Mucosa of descending colon (tissue), 3 donors: Measurements from ENCODE around the gene ZMYND11. TPM values are rescaled to one million over a fixed set of nuclear protein-coding genes. Genes with fewer than 3 reads are reported as not detected.
A peak's percentile ranks its signal among the peaks of the same experiment; 100 is the strongest.

ENCODE experiments used
- ATAC-seq: fragments of 200-7000 bp; cut with Tn5 transposase; one replicate; pipeline ENCODE4 v1.9.1; 2020; ENCODE audit warnings: mild to moderate bottlenecking, moderate library complexity
- DNase-seq, 3 donors: peaks; one replicate each; pipeline ENCODE4 v3.0.0-alpha.2; 2020
- H3K36me3 ChIP-seq: fragments of 200-600 bp; one replicate; pipeline ENCODE4 v1.8.0; 2021; ENCODE audit warnings: low read depth, mild to moderate bottlenecking
- H3K4me1 ChIP-seq: fragments of 200-600 bp; one replicate; pipeline ENCODE4 v1.8.0; 2021; ENCODE audit warnings: low read depth, mild to moderate bottlenecking
- H3K4me3 ChIP-seq: fragments of 200-600 bp; one replicate; pipeline ENCODE4 v1.8.0; 2021; ENCODE audit warnings: mild to moderate bottlenecking
- H3K9me3 ChIP-seq: fragments of 200-600 bp; one replicate; pipeline ENCODE4 v1.8.0; 2021; ENCODE audit warnings: mild to moderate bottlenecking
- CTCF ChIP-seq: fragments of 200-600 bp; IDR thresholded peaks from one replicate; pipeline ENCODE4 v1.8.0; 2022; ENCODE audit warnings: antibody characterized with exemption, mild to moderate bottlenecking
- intact Hi-C, 2 donors: fragments of 100-400 bp; cut with DNase I in 1 of 2; cut with micrococcal nuclease in 1 of 2; formaldehyde crosslinking; loops; one replicate each; pipeline versions ENCODE4 v1.11.0 to v1.11.1; 2022; cut with DNase I, micrococcal nuclease
- total RNA-seq, 3 donors: library from RNA; stranded (reverse); fragmentation: NEBNext Ultra II Directional in 2 of 3; extraction: Animal tissue kit (Norgen Biotek cat#: 25700) in 2 of 3; gene quantifications; one replicate each; pipeline versions ENCODE4 v1.2.1 to v1.2.4, GENCODE V29; 2021 to 2023
- donor health status: DM: no; HTN: no; CAD: no; lungs with moderate emphysema.
- donor health status: DM: no; HTN: no; CAD: no.
- donor health status: DM: no; HTN: yes; CAD: no.

ZMYND11 gene
- total RNA-seq, 3 donors from 2014 or later, result 34.5 to 131 (median 37.6) TPM

GRCh38 chr10:96466-96865 is 38.8 kb upstream of the ZMYND11 start:
- intact Hi-C loops, result no loop called here
- ATAC-seq (no peak), DNase-seq (no peak)
- TF ChIP-seq CTCF, result no peak
- Histone ChIP-seq H3K4me3 (no peak overlapping the region), H3K9me3 (peaks cover 21% of the 10 kb centered on the region), H3K36me3 (no peaks in the 10 kb centered on the region), H3K4me1 (no peaks in the 10 kb centered on the region)

GRCh38 chr10:104416-104815 is 30.8 kb upstream of the ZMYND11 start:
- intact Hi-C loops, result no loop called here

GRCh38 chr10:104862-105565 is 30.2 kb upstream of the ZMYND11 start:
- TF ChIP-seq CTCF, result no peak
- Histone ChIP-seq H3K36me3 (no peaks in the 10 kb centered on the region), H3K4me3 (no peak overlapping the region), H3K4me1 (no peaks in the 10 kb centered on the region), H3K9me3 (no peaks in the 10 kb centered on the region)
- intact Hi-C loops, result no loop called here
- DNase-seq (no peak), ATAC-seq (peak; percentile 42)

More at GRCh38 chr10:104416-104815, 30.8 kb upstream of the ZMYND11 start:
- TF ChIP-seq CTCF, result no peak
- Histone ChIP-seq H3K4me1 (no peaks in the 10 kb centered on the region), H3K4me3 (no peak overlapping the region), H3K36me3 (no peaks in the 10 kb centered on the region), H3K9me3 (no peaks in the 10 kb centered on the region)
- ATAC-seq (no peak), DNase-seq (no peak)

- no peaks in the 10 kb centered on the region for H3K36me3 ChIP-seq
- no peak for TF ChIP-seq CTCF
- H3K4me1 ChIP-seq, result no peaks in the 10 kb centered on the region
- intact Hi-C loops, result no loop called here
- DNase-seq (no peak), ATAC-seq (no peak)
- no peaks in the 10 kb centered on the region for H3K9me3 ChIP-seq
- no peak overlapping the region for H3K4me3 ChIP-seq
Observed at GRCh38 chr10:105806-106205, 29.4 kb upstream of the ZMYND11 start.

- ATAC-seq (no peak), DNase-seq (no peak)
- Histone ChIP-seq H3K4me1 (no peaks in the 10 kb centered on the region), H3K4me3 (no peak overlapping the region), H3K36me3 (no peaks in the 10 kb centered on the region), H3K9me3 (no peaks in the 10 kb centered on the region)
- TF ChIP-seq CTCF, result no peak
- intact Hi-C loops, result no loop called here
Observed at GRCh38 chr10:106740-107139, 28.5 kb upstream of the ZMYND11 start.

GRCh38 chr10:112246-112645 is 23.0 kb upstream of the ZMYND11 start:
- DNase-seq (no peak), ATAC-seq (peak; percentile 61)
- Histone ChIP-seq H3K9me3 (no peaks in the 10 kb centered on the region), H3K4me1 (no peaks in the 10 kb centered on the region), H3K36me3 (no peaks in the 10 kb centered on the region), H3K4me3 (no peak overlapping the region)
- no peak for TF ChIP-seq CTCF
- intact Hi-C loops, result no loop called here
